ENCODE results near the gene MSH3.
"Not testable (repeated sequence)": the region's sequence is repeated elsewhere in the genome, so short reads cannot be mapped to it uniquely, and the experiment has no call there.

- TF ChIP-seq CTCF, POLR2A (IDR thresholded peaks at IDR 0.05): not testable (repeated sequence)
Measured at GRCh38 chr5:80846422-80846821, 192.0 kb downstream of the MSH3 start.

All from testis (tissue), 2 donors.